DMS114 treated with DMSO at 0.1 percent for 48 hours (cell line): ENCODE results near the gene GPN3.
A peak's percentile ranks its signal among the peaks of the same experiment; 100 is the strongest.
"Not testable (repeated sequence)": the region's sequence is repeated elsewhere in the genome, so short reads cannot be mapped to it uniquely, and the experiment has no call there.

ENCODE experiments used
- DNase-seq: peaks from one replicate; lab custom pipeline; 2025; ENCODE audit not compliant: unreplicated experiment; lab: John Stamatoyannopoulos, UW

The GPN3 gene

DNA sequence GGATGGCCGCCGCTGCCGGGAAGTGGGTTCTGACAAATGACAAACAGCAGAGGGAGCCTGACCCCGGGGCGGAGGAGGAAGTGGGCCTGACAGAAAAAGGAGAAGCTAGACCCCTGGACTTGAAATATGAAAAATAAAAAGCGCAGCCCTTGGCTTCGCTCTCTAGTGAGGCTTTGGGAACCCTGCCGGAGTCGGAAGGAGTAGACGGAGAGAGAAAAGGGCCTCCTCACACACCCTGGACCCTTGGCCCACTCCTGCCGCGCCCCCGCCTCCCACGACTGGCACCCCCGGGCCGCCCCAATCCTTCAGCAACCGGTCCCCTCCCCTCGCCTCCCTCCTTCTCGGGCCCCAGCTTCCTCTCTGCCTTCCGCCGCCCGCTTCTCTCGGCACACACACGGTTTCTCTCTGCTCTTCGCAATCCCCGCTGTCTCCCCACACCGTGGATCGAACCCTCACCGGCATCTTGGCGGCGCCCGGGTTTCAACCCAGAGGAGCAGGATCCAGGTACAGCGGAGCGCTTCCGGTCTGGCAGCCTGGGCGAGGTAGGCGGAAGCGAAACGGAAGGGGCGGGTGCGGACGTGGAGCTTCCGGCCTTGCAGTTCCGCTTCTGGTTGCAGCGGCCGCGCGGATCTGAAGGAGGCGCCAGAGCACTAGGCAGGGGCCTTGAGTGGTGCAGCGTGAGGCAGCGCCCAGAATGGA is 18.1 kb downstream of the GPN3 start, which contains the start of gene ARPC3:
TSS of gene ARPC3 (minus strand) at position 539 of the 699 bp plus-strand sequence. CDS start at position 462, 77 bp downstream.
- peak; percentile 91 for DNase-seq

DNA sequence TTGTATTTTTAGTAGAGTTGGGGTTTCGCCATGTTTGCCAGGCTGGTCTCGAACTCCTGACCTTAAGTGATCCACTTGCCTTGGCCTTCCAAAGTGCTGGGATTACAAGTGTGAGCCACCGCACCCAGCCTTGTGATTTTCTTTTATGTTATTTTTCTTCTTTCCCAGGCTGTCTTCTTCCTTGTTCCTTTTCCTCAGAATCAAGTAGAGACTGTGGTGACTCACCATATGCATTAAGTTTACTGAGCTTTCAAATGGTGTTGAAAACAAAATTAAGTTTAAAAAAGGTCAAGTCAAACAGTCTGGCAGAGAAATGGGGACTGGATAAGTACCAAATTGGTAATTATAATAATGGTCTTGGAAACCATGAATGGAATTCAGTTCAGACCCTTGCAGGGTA is 23.6 kb downstream of the GPN3 start:
- DNase-seq = no peak

DNA sequence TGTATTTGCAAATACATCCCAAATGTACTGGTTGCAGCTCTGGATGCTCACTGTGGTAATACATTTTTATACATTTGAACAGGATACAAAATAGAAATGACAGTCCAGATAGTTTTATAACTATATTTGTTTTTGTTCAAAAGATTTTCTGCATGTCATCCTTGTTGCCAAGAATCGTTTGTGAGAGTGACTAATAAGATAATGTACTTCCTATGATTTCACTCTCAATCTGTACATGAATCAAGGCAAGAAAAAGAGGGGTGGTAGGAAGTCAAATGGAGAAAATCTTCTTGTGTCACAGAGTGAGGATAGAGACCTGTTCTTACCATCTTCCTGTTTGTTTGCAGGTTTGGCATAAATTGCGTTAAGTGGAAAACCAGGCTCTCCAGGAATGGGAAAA is 31.8 kb downstream of the GPN3 start:
- DNase-seq = no peak

DNA sequence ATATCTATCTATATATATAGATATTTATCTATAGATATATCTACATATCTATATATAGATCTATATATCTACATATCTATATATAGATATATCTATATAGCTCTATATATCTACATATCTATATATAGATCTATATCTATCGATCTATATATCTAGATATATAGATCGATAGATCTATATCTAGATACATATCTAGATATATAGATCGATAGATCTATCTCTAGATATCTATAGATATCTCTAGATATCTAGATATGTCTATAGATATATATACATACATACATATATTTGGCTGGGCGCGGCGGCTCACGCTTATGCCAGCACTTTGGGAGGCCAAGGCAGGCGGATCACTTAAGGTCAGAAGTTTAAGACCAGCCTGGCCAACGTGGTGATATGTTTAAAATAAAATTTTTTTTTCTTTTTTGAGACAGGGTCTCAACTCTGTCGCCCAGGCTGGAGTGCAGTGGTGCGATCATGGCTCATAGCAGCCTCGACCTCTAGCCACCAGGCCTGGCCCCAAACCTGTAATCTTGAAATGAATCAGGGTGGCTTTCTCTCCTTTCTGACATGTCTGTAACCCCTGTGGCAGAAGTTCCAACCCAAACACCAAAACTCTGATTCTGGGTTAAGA is 36.0 kb downstream of the GPN3 start:
- no peak for DNase-seq

DNA sequence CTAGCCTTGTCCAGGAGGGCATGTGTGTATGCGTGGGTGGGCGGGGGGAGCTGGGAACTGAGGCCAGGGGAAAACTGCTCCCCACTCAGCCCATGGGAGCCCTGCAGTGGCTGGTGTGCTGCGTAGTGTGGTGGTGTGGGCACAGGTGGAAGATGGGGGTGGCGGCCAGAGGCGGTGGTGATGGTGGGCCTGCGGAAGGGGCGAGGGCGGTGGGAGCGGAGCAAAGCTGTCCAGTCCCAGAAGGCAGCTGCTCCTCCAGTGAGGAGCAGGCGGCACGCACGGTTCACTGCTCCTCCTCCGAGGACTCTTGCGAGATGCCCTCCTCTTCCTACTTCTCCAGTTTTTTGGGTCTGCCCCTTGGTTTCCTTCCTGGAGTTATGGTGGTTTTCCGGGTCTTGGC is 38.4 kb downstream of the GPN3 start:
- DNase-seq = not testable (repeated sequence)

DNA sequence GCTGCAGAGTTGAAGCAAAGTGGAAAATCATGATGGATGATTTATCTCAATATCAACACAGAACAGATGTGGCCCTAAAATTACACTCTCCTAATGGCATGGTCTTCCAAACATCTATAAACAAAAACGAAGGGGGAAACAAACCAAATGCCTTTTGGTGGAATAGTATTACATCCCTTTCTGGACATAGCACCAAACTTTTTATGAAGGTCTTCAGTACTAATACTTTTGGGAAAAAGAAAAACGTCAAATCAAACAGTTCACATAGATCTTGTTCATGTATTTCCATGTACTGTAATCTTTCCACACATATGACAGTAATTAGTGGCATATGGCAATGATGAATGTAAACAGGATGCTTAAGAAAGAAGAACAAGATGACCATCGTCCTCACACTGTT is 41.7 kb downstream of the GPN3 start:
- DNase-seq = no peak

DNA sequence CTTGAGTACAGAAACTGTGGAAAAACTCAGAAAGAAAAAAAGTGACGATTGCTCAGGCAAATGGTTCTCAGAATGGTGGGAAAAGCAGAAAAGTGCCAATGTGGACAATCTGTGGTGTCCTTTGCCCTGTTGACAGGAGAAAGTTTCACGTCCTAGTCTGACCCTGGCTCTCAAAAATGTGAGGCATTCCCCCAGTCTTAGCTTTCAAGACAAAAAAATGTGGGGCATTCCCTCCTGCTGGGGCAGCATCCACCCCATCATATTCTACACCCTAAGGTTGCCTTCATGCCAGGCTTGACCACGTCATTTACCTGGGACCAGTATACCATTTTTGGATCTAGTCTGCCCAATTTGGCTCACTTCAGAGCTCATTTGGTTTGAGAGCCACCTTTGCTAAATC is 43.8 kb downstream of the GPN3 start:
- DNase-seq = no peak

DNA sequence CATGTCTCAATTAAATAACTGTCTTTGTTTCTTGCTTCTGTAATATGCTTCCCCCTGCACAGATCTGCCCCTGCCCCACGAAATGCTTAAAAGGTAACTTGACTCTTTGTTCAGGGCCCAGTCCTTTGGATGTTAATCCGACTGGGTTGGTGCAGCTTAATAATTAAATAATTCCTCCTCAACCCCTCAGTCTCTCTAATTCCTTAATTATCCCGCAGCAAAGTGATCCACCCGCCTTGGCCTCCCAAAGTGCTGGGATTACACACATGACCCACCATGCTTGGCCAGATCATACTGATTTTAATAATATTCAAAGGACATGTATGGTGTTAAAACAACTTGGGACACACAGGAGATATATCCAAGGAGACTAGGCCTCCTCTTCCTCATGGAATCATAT is 46.4 kb downstream of the GPN3 start:
- no peak for DNase-seq

DNA sequence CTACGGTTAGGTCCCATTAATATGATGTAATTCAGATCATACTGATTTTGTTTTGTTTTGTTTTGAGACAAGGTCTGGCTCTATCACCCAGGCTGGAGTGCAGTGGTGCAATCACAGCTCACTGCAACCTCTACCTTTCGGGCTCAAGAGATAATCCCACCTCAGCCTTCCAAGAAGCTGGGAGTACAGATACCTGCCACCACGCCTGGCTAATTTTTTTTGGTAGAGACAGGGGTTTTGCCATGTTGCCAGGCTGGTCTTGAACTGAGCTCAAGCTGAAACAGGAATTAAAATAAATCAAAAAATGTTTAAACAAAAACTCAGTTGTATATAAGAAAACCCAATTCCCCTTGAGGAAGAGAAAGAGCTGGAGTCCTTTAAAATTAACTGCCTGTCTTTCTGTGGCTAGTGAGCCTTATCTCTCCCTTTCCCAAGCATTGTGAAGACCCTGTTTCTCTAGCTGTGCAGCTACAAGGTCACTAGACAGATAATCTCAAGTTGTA is 46.8 kb downstream of the GPN3 start:
- DNase-seq = no peak

DNA sequence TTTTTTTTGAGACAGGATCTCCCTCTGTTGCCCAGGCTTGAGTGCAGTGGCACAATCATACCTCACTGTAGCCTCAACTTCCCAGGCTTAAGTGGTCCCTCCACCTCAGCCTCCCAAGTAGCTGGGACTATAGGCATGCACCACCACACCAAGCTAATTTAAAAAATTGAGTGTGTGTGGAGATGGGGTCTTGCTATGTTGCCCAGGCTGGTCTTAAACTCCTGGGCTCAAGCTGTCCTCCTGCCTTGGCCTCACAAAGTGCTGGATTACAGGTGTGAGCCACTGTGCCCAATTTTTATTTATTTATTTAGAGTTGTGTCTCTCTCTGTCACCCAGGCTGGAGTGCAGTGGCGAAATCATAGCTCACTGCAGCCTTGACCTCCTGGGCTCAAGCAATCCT is 47.4 kb downstream of the GPN3 start:
- not testable (repeated sequence) for DNase-seq

DNA sequence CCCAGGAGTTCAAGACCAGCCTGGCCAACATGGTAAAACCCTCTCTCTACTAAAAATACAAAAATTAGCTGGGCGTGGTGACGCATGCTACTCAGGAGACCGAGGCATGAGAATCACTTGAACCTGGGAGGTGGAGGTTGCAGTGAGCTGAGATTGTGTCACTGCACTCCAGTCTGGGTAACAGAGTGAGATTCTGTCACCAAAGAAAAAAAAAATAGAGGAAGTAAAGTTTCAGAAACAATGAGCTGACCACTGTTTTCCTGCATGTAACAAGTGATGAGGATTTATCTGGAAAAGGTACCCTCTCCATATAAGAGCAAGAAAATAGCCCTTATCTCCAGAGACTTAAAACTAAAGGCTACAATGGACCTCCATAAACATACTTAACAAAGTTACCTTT is 50.9 kb downstream of the GPN3 start:
- not testable (repeated sequence) for DNase-seq

DNA sequence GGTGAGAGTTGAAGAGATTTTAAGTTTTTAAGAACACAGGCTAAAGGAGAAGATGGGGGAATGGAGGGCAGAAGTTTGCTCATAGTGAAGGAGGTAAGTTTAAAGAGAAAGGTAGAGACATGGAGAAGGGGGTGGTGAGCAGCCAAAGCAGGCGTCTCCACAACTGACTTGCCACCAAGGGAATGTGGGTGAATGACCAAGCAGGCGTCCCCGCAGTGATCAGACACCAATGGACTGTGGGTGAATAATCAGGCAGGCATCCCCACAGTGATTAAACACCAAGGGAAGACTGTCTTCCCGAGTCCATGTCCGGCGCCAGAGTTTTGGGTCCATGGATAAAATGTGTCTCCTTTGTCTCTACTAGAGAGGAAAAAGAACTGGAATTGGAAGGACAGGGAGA is 58.0 kb downstream of the GPN3 start:
- not testable (repeated sequence) for DNase-seq

DNA sequence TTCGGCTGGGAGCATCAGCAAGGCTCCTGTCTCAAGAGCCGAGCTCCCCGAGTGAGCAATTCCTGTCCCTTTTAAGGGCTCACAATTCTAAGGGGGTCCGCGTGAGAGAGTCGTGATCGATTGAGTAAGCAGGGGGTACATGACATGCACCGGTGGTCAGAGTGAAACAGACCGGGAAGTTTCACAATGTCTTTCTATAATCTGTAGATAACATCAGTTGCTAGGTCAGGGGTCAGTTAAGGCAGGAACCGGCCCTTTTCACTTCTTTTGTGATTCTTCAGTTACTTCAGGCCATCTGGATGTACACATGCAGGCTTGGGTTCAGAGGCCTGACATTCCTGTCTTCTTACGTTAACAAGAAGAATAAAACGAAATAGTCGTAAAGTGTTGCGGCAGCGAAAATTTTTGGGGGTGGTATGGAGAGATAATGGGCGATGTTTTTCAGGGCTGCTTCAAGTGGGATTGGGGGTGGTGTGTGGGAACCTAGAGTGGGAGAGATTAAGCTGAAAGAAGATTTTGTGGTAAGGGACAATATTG is 62.9 kb downstream of the GPN3 start:
- not testable (repeated sequence) for DNase-seq

DNA sequence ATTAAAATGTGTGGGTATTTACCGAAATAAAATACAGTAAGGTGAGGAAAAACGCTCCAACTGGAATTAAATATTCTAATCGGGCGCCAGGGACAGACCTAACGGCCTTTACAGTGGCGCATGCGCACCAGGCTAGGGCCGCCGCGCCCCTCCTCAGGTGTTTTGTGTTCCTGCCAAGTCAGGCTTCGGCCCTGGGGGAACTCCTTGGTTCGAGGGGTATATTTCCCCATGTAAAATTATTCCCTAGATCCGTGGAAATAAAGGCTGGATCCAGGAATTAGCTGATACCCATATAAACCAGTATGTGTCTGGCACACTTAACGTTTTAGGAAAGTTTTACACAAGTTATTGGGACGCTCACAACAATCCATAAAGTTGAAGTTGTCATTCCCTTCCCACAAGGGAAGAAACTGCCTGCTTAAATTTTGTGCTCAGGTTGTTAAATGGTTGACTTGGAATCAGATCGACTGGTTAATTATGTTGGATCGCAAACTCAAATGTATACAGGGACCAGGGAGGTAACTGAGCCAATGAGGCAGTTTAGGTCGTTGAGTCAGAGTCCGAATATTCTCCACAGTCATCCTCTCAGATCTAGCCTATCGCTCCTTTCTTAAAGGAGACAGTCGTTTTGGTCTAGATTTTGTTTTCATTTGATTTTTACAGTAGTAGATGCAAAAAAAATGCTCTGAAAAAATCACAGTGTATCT is 63.9 kb downstream of the GPN3 start:
- DNase-seq = peak; percentile 66

DNA sequence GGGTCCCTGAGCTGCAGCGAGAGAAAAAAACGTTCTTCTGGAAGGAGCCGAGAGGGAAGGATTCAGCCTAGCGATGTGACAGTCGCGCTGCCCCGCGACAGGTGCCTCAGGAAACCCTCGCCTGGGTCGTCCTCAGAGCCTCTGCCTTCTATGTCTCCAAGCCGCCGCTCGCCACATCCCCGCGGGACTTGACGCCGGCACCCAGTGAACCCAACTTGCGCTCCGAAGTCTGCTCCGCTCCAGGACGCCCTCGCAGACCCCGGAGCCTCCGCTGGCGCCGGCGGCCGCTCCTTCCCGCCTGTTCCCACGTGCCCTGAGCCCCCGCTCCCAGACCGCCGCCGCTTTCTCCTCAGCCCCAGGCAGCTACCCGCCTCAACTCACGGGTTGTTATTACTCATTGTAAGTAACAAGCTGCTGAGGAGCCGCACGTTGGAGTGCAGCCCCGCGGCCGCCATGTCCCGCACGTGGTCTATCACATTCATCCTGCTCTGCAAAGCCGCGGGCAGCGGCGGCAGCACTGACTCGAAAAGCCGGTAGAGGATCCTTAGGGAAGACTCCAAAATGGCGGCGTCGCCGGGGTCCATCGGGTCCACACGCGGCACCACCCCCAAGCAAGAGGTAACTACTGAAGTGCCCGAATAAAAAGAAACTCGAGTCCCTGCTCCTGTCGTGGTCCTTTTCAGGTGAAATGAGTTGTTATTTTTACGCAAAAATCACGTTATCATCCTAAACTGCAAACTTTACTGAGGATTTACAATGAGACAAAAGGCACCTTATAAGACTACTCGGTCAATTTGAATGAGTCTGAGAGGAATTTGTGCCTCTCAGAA is 64.7 kb downstream of the GPN3 start, which contains the start of gene ANAPC7:
TSS of gene ANAPC7 (minus strand) at position 563 of the 830 bp plus-strand sequence. CDS start at position 482, 81 bp downstream.
- DNase-seq = peak; percentile 82
